Measurements from ENCODE around the gene THSD4.

- TF ChIP-seq, protein P1, sequence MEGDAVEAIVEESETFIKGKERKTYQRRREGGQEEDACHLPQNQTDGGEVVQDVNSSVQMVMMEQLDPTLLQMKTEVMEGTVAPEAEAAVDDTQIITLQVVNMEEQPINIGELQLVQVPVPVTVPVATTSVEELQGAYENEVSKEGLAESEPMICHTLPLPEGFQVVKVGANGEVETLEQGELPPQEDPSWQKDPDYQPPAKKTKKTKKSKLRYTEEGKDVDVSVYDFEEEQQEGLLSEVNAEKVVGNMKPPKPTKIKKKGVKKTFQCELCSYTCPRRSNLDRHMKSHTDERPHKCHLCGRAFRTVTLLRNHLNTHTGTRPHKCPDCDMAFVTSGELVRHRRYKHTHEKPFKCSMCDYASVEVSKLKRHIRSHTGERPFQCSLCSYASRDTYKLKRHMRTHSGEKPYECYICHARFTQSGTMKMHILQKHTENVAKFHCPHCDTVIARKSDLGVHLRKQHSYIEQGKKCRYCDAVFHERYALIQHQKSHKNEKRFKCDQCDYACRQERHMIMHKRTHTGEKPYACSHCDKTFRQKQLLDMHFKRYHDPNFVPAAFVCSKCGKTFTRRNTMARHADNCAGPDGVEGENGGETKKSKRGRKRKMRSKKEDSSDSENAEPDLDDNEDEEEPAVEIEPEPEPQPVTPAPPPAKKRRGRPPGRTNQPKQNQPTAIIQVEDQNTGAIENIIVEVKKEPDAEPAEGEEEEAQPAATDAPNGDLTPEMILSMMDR (conservative IDR thresholded peaks at IDR 0.05 in 1 of 2, IDR thresholded peaks at IDR 0.05 in 1 of 2; ENCODE audit: extremely low read depth in 1 of 2, insufficient read depth in 1 of 2, low read depth in 1 of 2, low read length in 2 of 2): no peak
- TF ChIP-seq EZH2 (IDR thresholded peaks at IDR 0.05; ENCODE audit: borderline replicate concordance, low read length): no peak
These were observed 589.9 kb downstream of the THSD4 start for GRCh38 chr15:71705151-71705550.
